Testis (tissue), 2 donors: Measurements from ENCODE around the gene TMEM81.

Experiments used
- POLR2A ChIP-seq: fragments of 450-650 bp; IDR thresholded peaks from one replicate; pipeline ENCODE4 v1.6.1; 2017; ENCODE audit warnings: antibody characterized with exemption, mild to moderate bottlenecking, moderate library complexity
- TF ChIP-seq, protein P1 (sequence below), 3 experiments: fragments of 450-650 bp in 2 of 3; fragments of 200-600 bp in 1 of 3; sonication (generic) in 1 of 3; IDR thresholded peaks; one replicate each; pipeline ENCODE4 v1.5.1; 2016 to 2019; ENCODE audit warnings: antibody characterized with exemption in 3 of 3, mild to moderate bottlenecking in 2 of 3, moderate library complexity in 1 of 3

DNA sequence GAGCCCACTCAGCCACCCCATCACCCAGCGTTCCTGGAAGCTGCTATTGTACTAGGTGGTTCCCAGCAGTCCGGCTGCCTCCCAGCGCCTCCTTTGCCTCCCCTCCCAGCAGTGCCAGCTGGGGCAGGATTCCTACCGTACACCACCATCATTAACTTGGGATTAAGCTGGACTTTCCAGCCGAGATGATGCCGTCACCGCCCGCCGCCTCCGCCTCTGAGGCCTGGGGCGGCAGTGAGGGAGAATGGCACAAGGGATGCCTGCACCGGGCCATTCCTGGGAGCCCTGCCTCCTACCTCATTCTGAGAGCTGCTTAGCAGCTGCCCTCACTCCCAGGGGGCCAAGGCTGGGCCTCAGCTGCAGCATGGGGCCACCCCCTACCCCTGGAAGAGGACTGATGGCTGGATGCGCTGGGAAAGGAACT is 28.1 kb downstream of the TMEM81 start:
- TF ChIP-seq, protein P1, sequence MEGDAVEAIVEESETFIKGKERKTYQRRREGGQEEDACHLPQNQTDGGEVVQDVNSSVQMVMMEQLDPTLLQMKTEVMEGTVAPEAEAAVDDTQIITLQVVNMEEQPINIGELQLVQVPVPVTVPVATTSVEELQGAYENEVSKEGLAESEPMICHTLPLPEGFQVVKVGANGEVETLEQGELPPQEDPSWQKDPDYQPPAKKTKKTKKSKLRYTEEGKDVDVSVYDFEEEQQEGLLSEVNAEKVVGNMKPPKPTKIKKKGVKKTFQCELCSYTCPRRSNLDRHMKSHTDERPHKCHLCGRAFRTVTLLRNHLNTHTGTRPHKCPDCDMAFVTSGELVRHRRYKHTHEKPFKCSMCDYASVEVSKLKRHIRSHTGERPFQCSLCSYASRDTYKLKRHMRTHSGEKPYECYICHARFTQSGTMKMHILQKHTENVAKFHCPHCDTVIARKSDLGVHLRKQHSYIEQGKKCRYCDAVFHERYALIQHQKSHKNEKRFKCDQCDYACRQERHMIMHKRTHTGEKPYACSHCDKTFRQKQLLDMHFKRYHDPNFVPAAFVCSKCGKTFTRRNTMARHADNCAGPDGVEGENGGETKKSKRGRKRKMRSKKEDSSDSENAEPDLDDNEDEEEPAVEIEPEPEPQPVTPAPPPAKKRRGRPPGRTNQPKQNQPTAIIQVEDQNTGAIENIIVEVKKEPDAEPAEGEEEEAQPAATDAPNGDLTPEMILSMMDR (IDR thresholded peaks at IDR 0.05) = no peak
- no peak for TF ChIP-seq POLR2A
